HCT116 (cell line): Measurements from ENCODE around the gene SNED1. TPM values are rescaled to one million over a fixed set of nuclear protein-coding genes. Genes with fewer than 3 reads are reported as not detected.

Experiments
- ATAC-seq: fragments of 200-7000 bp; cut with Tn5 transposase; 2 replicates; pipeline ENCODE4 v1.9.1; 2020; ENCODE audit warnings: mild to moderate bottlenecking, moderate library complexity
- BruUV-seq: library from RNA; stranded (reverse); fragments of 400-500 nt; replicated peaks from 2 replicates; lab custom pipeline; 2021; lab: Mats Ljungman, UMichigan
- CTCF ChIA-PET: fragments of 300-600 bp; sonication (Branson Sonifier 250); formaldehyde crosslinking; loops from one replicate; lab custom pipeline; 2021; ENCODE audit warnings: antibody characterized with exemption; lab: Charles Lee
- POLR2A ChIA-PET: fragments of 300-600, 350-600 bp; sonication (Branson Sonifier 250); formaldehyde crosslinking; loops from one replicate; lab custom pipeline; 2021; ENCODE audit warnings: antibody characterized with exemption; lab: Charles Lee
- RAD21 ChIA-PET, 2 experiments: fragments of 300-600 bp; sonication (Branson Sonifier 250); formaldehyde crosslinking; loops; one replicate each; lab custom pipeline; 2023; ENCODE audit warnings: low total read pairs in 2 of 2; ENCODE audit not compliant: uncharacterized antibody in 2 of 2, unreplicated experiment in 2 of 2, low non-redundant PET in 1 of 2; lab: Charles Lee
- DNase-seq: peaks from one replicate; pipeline ENCODE4 v3.0.0-alpha.2; 2010; ENCODE audit warnings: low read depth, low spot score
- H2AFZ ChIP-seq: fragments of 200-600 bp; shearing (Covaris generic), sonication (generic); 2 replicates; pipeline ENCODE4 v1.6.1; 2017; ENCODE audit warnings: low read depth, mixed run types, mixed read lengths, antibody characterized with exemption, low read length; ENCODE audit not compliant: poor library complexity, severe bottlenecking
- H3K27ac ChIP-seq: 2 replicates; pipeline ENCODE4 v1.5.1; 2012; ENCODE audit warnings: low read depth, low read length
- H3K27me3 ChIP-seq: fragments of 200-600 bp; sonication (generic); 2 replicates; pipeline ENCODE4 v1.6.1; 2016; ENCODE audit warnings: mixed run types, low read length, mixed read lengths; ENCODE audit not compliant: insufficient read depth
- H3K36me3 ChIP-seq, 2 experiments: fragments of 200-500 bp in 1 of 2; fragments of 200-600 bp in 1 of 2; sonication (Bioruptor generic) in 1 of 2; sonication (generic) in 1 of 2; 2 replicates each; pipeline versions ENCODE4 v1.5.1 to v1.6.1; 2014 to 2016; ENCODE audit warnings: low read length in 2 of 2, inconsistent platforms in 1 of 2, mixed read lengths in 1 of 2, mixed run types in 1 of 2; ENCODE audit not compliant: insufficient read depth in 2 of 2, control insufficient read depth in 1 of 2
- H3K4me1 ChIP-seq, 2 experiments: fragments of 200-600 bp in 1 of 2; sonication (generic) in 1 of 2; 2 replicates each; pipeline versions ENCODE4 v1.5.1 to v1.6.1; 2012 to 2017; ENCODE audit warnings: low read length in 2 of 2, inconsistent platforms in 1 of 2, mild to moderate bottlenecking in 1 of 2, mixed read lengths in 1 of 2, mixed run types in 1 of 2, moderate library complexity in 1 of 2; ENCODE audit not compliant: insufficient read depth in 2 of 2, control insufficient read depth in 1 of 2
- H3K4me2 ChIP-seq: fragments of 200-600 bp; sonication (generic); 2 replicates; pipeline ENCODE4 v1.6.1; 2017; ENCODE audit warnings: mixed run types, low read length, mixed read lengths
- H3K4me3 ChIP-seq, 2 experiments: fragments of 200-600 bp in 1 of 2; sonication (generic) in 1 of 2; replicated peaks in 1 of 2; 2 replicates each; pipeline ENCODE4 v1.5.1; 2011 to 2016; ENCODE audit warnings: low read length in 2 of 2, control low read depth in 1 of 2, low read depth in 1 of 2, mild to moderate bottlenecking in 1 of 2, mixed read lengths in 1 of 2, mixed run types in 1 of 2
- H3K79me2 ChIP-seq: fragments of 200-600 bp; sonication (generic); 2 replicates; pipeline ENCODE4 v1.6.1; 2017; ENCODE audit warnings: mild to moderate bottlenecking, mixed run types, low read length, moderate library complexity, mixed read lengths; ENCODE audit not compliant: insufficient read depth
- H3K9ac ChIP-seq: fragments of 200-600 bp; sonication (generic); 2 replicates; pipeline ENCODE4 v1.6.1; 2016; ENCODE audit warnings: low read length, mixed read lengths
- H3K9me2 ChIP-seq: fragments of 200-600 bp; sonication (generic), shearing (Covaris generic); 2 replicates; pipeline ENCODE4 v1.6.1; 2017; ENCODE audit warnings: mixed run types, mild to moderate bottlenecking, moderate library complexity; ENCODE audit not compliant: insufficient read depth
- H3K9me3 ChIP-seq, 2 experiments: fragments of 200-500 bp in 1 of 2; fragments of 200-600 bp in 1 of 2; sonication (Bioruptor generic) in 1 of 2; sonication (generic) in 1 of 2; 2 replicates each; pipeline ENCODE4 v1.6.1; 2014 to 2017; ENCODE audit warnings: low read length in 2 of 2, mixed read lengths in 2 of 2, inconsistent platforms in 1 of 2, low read depth in 1 of 2, mild to moderate bottlenecking in 1 of 2, mixed run types in 1 of 2, moderate library complexity in 1 of 2; ENCODE audit not compliant: control insufficient read depth in 1 of 2, insufficient read depth in 1 of 2
- H4K20me1 ChIP-seq: fragments of 200-600 bp; sonication (generic), shearing (Covaris generic); 2 replicates; pipeline ENCODE4 v1.6.1; 2017; ENCODE audit warnings: mixed run types, mild to moderate bottlenecking, moderate library complexity; ENCODE audit not compliant: insufficient read depth
- ATF3 ChIP-seq: IDR thresholded peaks from 2 replicates; pipeline ENCODE4 v1.6.1; 2012
- CBX3 ChIP-seq: IDR thresholded peaks from 2 replicates; pipeline ENCODE4 v1.6.1; 2012; ENCODE audit warnings: low read depth
- EZH2 ChIP-seq: fragments of 200-600 bp; sonication (generic); IDR thresholded peaks from 2 replicates; pipeline ENCODE4 v1.6.1; 2017; ENCODE audit warnings: antibody characterized with exemption, mixed run types
- FOSL1 ChIP-seq: IDR thresholded peaks from 2 replicates; pipeline ENCODE4 v1.6.1; 2012; ENCODE audit warnings: low read depth
- MAX ChIP-seq: IDR thresholded peaks from 2 replicates; pipeline ENCODE4 v1.6.1; 2012
- POLR2A ChIP-seq: IDR thresholded peaks from 2 replicates; pipeline ENCODE4 v1.7.0; 2011; ENCODE audit warnings: borderline replicate concordance; ENCODE audit not compliant: insufficient read depth, insufficient read length; ENCODE audit errors: extremely low read depth
- POLR2AphosphoS5 ChIP-seq: IDR thresholded peaks from 2 replicates; pipeline ENCODE4 v1.6.1; 2011; ENCODE audit warnings: mild to moderate bottlenecking, low read depth, low read length, moderate library complexity
- RAD21 ChIP-seq: IDR thresholded peaks from 2 replicates; pipeline ENCODE4 v1.6.1; 2012; ENCODE audit warnings: low read depth, mild to moderate bottlenecking
- REST ChIP-seq: IDR thresholded peaks from 2 replicates; pipeline ENCODE4 v1.6.1; 2012; ENCODE audit warnings: low read depth
- SP1 ChIP-seq: IDR thresholded peaks from 2 replicates; pipeline ENCODE4 v1.6.1; 2012; ENCODE audit warnings: low read depth
- SRF ChIP-seq: IDR thresholded peaks from 2 replicates; pipeline ENCODE4 v1.6.1; 2012; ENCODE audit warnings: low read depth
- TCF7L2 ChIP-seq: IDR thresholded peaks from 2 replicates; pipeline ENCODE4 v1.7.0; 2011; ENCODE audit warnings: borderline replicate concordance, inconsistent platforms; ENCODE audit not compliant: insufficient read depth, insufficient read length; ENCODE audit errors: extremely low read depth
- YY1 ChIP-seq: IDR thresholded peaks from 2 replicates; pipeline ENCODE4 v1.6.1; 2011; ENCODE audit warnings: low read length, low read depth, moderate library complexity, mild to moderate bottlenecking; ENCODE audit not compliant: insufficient replicate concordance; ENCODE audit errors: extremely low read depth
- ZBTB33 ChIP-seq: IDR thresholded peaks from 2 replicates; pipeline ENCODE4 v1.6.1; 2011; ENCODE audit warnings: mild to moderate bottlenecking, low read length, moderate library complexity; ENCODE audit not compliant: insufficient replicate concordance; ENCODE audit errors: extremely low read depth
- ZNF274 ChIP-seq: fragments of 200-500 bp; sonication (Bioruptor generic); IDR thresholded peaks from 2 replicates; pipeline ENCODE4 v1.6.1; 2014; ENCODE audit warnings: mild to moderate bottlenecking, low read depth, low read length, inconsistent platforms
- intact Hi-C: fragments of 100-400 bp; cut with micrococcal nuclease; formaldehyde crosslinking; loops from 2 replicates; pipeline ENCODE4 v1.10.0; 2022
- total RNA-seq: library from RNA; stranded (reverse); gene quantifications from one replicate; pipeline ENCODE4 v1.2.1, GENCODE V29; 2021; ENCODE audit not compliant: unreplicated experiment

SNED1 gene
- total RNA-seq, 1 experiment from 2014 or later: 9.6 TPM

- no peak for TF ChIP-seq POLR2AphosphoS5
- TF ChIP-seq FOSL1: no peak
- TF ChIP-seq MAX: no peak
- no peak for TF ChIP-seq CBX3
- no peak for TF ChIP-seq EZH2
- no peak for TF ChIP-seq POLR2A
- no peak for TF ChIP-seq SP1
- TF ChIP-seq ZNF274: no peak
- TF ChIP-seq RAD21: no peak
- TF ChIP-seq TCF7L2: no peak
- TF ChIP-seq SRF: no peak
- TF ChIP-seq ATF3: no peak
- TF ChIP-seq REST: no peak
- no peak for TF ChIP-seq YY1
- no peak for TF ChIP-seq ZBTB33
- ChIA-PET RAD21 (no interaction called here), CTCF (no interaction called here), POLR2A (no interaction called here)
- DNase-seq (no peak), ATAC-seq (no peak)
- no peaks in the 10 kb centered on the region for H3K9me2 ChIP-seq
- no peaks in the 10 kb centered on the region for H3K4me1 ChIP-seq
- peaks cover 2% of the 10 kb centered on the region for H3K27me3 ChIP-seq
- no peaks in the 10 kb centered on the region for H3K9me3 ChIP-seq
- no peak overlapping the region for H3K4me2 ChIP-seq
- no peak overlapping the region for H3K27ac ChIP-seq
- no peaks in the 10 kb centered on the region for H4K20me1 ChIP-seq
- H3K4me3 ChIP-seq: no peak overlapping the region
- H3K9ac ChIP-seq: no peak overlapping the region
- H3K79me2 ChIP-seq: no peaks in the 10 kb centered on the region
- BruUV-seq: no TSS peak
- intact Hi-C loops: no loop called here
- no peak overlapping the region for H2AFZ ChIP-seq
- H3K36me3 ChIP-seq: no peaks in the 10 kb centered on the region
Measured at GRCh38 chr2:240959941-240960308, 38.5 kb upstream of the SNED1 start.
